Measurements from ENCODE around the gene TMEM91.
"Not testable (repeated sequence)": the region's sequence is repeated elsewhere in the genome, so short reads cannot be mapped to it uniquely, and the experiment has no call there.

Gene TMEM91

DNA sequence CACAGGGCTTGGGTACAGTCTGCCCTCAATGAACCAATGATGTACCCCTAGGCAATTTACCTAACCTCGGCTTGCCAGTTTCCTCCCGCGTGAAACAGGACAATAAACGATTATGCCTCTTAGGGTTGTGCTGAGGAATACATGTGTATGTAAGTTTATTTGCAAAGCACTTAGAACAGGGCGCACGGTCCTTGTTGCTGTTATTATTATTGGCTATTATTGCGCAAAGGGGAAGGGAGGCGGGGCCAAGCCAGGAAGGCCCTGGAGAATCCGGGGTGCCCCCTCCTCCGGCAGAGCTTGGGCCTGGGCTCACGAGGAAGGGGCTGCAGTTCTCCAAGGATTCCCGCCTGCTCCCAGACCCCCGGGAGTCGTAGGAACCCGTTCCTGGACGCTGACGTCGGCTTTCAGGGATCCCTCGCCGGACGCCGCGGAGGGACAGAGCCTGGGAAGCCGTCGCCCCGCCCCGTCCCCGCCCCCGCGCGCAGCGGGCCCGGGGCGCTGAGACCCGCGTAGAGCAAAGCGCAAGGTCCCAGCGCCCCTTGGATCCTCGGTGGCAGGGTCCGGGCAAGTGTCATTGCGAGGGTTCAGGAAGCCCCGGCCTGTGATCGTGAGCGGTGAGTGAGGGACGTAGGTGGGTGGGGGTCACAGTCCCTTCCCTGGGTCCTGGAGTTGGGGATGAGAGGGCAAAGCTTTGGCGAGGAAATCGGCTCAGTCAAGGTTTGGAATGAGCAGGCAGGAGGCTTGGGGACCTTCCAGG lies at the start of gene TMEM91:
Gene TMEM91, plus strand, starts transcription at position 293 of the 757 bp plus-strand sequence. CDS start 1,777 bp downstream, outside the sequence.
- FAIRE-seq = no peak

- no peak for FAIRE-seq
Observed at GRCh38 chr19:41327076-41327575, 49.2 kb upstream of the TMEM91 start.

DNA sequence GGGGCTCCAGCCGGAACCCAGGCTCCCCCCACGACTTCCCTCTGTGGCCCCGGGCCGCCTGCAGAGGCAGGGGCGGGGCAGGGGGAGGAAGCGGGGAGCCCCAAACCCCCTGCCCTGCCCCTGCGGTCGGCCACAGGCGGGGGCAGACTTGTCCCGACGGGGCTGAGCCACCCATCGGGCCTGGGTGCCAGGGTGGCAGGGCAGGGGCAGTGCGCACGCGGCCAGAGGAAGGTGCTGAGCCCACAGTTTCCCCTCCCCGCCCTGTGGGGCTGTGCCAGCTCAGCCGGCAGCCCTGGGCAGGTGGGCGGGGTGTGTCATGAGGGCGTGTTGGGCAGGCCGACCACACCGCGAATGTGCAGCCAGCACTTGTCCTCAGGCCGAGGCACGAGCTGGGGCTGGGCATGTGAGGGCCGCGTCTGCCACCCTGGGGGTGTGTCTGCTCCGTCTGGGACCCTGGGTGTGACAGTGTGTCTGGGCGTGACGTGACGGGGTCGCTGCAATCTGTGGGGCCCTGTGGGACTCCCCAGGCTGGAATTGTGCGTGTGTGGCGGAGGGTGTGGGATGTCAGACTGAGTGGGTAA lies 48.7 kb upstream of the TMEM91 start:
- FAIRE-seq = no peak

- FAIRE-seq = no peak
Observed at GRCh38 chr19:41328157-41328841, 48.0 kb upstream of the TMEM91 start.

GRCh38 chr19:41328842-41329225 lies 47.5 kb upstream of the TMEM91 start:
- no peak for FAIRE-seq

DNA sequence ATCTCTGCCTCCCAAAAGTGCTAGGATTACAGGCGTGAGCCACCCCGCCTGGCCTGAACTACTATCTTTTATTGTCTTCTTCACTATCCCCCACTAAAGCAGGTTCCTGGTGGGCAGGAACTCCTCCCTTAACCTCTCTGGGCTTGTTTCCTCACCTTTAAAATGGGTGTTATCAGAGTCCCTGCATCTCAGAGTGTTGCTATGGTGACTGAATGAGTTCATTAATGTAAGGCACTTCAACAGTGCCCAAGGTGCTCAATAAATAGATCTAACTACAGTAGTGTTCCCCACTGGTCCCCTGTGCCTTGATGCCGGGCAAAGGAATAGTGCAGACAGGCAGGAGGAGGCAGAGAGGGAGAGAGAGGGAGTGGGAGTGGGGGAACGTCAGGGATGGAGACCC lies 45.9 kb upstream of the TMEM91 start:
- no peak for FAIRE-seq

DNA sequence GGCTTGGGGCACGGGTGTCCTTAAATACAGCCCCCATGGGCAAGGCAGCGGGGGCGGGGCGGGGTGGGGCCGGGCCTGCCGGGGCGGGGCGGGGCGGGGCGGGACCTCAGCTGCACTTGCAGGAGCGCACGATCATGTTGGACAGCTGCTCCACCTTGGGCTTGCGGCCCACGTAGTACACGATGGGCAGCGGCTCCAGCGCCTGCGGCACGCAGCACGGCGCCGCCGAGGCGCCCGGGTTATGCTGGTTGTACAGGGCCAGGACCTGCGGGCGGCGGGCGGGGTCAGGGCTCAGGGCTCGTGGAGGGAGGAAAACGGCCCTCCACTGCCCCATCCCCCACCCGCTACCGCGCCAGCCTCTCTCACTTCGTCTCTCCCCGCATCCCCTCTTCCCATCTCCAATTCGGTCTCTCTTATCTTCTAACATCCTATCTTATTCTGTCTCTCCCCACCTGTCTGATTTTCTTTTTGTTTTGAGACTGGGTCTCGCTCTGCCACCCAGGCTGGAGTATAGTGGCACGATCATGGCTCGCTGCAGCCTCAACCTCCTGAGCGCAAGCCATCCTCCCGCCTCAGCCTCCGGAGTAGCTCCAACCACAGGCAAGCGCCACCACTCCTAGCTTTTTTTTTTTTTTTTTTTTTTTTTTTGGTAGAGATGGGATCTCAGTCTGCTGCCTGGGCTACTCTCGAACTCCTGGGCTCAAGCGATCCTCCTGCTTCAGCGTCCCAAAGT lies 45.2 kb upstream of the TMEM91 start:
- FAIRE-seq = no peak

- FAIRE-seq = no peak
Observed at GRCh38 chr19:41332000-41332399, 44.3 kb upstream of the TMEM91 start.

GRCh38 chr19:41332468-41332867 lies 43.9 kb upstream of the TMEM91 start:
- FAIRE-seq = no peak

DNA sequence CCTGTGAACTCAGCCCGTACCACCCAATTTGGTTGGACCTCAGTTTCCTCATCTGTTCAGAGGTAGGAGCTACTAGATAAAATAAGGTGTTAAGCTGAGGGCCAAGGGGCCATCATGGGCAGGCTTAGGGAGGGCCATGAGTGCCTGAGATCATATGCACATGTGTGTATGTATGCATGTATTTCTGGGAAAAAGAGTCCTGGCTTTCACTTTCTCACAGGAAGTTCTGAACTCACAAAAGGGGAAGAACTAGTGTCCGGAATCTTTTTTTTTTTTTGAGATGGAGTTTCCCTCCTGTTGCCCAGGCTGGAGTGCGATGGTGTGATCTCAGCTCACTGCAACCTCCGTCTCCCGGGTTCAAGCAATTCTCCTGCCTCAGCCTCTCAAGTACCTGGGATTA lies 41.5 kb upstream of the TMEM91 start:
- no peak for FAIRE-seq

- no peak for FAIRE-seq
Observed at GRCh38 chr19:41335467-41335866, 40.9 kb upstream of the TMEM91 start.

GRCh38 chr19:41339936-41340335 lies 36.4 kb upstream of the TMEM91 start:
- FAIRE-seq = no peak

DNA sequence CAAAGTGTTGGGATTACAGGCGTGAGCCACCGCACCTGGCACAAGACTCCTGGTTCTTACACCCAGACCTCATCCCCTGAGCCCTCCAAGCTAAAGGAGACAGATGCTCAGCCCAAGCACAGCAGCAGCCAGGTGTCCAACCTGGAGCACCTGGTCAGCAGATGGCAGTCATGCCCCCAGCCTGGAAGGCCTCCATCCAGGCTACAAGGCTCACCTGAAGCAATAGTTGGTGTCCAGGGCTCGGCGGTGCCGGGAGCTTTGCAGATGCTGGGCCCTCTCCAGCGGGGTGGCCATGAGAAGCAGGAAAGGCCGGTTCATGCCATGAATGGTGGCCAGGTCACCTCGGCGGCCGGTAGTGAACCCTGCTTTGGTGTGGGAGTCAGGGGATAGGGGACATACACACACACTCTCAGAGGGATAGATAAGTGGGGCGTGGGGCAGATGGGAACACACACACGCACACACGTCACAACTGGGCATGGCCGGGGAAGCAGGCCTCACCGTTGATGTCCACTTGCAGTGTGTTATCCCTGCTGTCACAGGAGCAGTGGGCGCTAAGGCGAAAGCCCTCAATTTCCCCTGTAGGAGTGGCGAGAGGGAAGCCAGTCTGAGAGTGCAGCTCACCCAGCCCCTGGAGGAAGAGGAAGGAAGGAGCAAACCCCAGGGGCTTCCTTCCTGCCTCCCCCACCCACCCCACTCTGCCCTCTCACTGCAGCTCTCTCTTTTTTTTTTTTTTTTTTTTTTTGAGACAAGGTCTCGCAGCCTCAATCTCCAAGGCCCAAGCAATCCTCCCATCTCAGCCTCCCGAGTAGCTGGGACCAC lies 34.5 kb upstream of the TMEM91 start:
- FAIRE-seq = no peak

DNA sequence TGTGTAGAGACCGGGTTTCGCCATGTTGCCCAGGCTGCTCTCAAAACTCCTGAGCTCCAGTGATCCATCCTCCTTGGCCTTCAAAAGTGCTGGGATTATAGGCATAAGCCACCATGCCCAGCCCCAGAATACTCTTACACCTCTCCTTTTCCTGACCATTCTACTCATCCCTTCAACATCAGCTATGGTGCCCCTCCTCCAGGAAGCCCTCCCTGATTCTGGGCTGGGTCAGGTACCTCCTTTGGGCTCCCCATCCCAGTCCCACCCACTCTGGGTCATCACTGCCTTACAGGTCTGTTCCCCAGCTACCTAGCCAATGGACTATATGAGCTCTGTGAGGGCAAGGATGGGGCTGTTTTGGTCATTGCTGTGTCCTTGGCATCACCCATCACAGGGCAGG lies 32.2 kb upstream of the TMEM91 start:
- no peak for FAIRE-seq

GRCh38 chr19:41346916-41347315 lies 29.4 kb upstream of the TMEM91 start:
- not testable (repeated sequence) for FAIRE-seq

DNA sequence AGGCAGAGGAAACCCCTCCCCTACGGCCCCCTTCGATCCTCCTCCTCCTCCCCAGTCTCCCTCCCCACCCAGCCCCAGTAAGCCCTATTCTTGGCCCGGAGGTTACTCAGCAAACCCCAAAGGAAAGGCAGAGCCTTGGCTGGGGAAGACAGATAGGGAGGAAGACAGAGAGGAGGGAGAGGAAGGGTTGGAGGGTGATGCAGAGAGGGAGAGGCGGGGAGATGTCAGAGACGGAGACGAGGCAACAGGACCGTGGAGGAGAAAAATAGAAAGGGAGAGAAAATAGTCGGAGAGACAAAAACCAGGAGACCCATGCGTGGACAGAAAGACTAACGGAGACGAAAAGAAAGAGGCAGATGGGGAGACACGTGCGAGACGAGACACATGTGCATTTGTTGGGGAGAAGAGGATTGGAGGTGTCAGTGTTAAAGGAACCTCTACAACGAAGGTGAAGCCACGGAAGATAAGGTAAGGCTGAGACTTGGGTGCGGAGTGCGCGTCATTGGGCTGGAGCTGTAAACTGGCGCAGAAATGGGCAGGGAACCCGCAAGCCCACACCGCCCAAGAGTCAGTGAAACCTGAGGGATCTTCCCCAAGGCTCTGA lies 25.5 kb upstream of the TMEM91 start:
- no peak for FAIRE-seq

DNA sequence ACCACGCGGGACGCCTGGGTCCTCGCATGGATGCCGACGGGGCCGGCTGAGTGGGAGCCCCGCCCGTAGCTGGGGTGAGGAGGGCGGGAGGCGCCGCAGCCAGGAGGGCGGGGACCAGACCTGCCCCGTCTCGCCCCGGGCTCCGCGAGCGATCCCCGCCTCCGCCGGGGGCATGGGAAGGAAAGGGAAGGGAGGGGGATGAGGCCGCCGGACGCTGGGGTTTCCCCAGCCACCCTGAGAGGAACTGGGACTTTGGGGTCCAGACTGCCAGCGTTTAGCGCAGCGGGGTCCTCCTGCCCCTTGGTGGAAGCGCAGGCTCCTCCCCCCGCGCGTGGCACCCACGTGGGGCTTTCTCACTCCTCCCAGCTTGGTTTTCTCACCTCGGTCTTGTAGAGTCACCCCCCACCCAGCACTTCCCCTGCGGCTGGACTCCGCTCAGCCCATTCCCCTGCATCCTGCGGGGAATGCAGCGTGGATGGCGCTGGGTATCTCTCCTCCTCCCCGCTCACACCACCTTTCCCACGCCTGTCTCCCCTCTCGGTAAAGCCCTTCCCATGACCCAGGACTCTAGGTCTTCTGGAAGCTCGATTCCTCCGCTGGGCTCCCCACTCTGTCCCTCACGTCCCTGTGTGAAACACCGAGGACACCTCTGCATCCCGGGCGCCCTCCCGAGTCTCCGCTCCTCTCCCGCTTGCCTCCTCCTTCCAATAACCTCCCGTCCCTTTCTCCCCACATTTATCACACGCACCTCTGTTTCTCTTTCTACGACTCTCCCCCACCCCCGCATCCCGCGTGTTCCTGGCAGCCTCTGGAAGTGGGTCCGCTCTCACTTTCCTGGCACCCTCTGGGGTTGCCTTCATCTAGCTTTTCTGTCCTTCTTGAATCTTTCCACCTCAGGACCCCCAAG lies 24.7 kb upstream of the TMEM91 start:
- no peak for FAIRE-seq

GRCh38 chr19:41352279-41352608 lies 24.1 kb upstream of the TMEM91 start:
- no peak for FAIRE-seq

GRCh38 chr19:41352609-41353465 lies 23.5 kb upstream of the TMEM91 start:
- FAIRE-seq = no peak
